Neural cell (in vitro differentiated cells): Measurements from ENCODE around the gene IER5L. TPM values are rescaled to one million over a fixed set of nuclear protein-coding genes. Genes with fewer than 3 reads are reported as not detected.

Source experiments
- H2AFZ ChIP-seq: fragments of 200-600, 300-800 bp; sonication (generic), shearing (Covaris generic); 2 replicates; pipeline ENCODE4 v1.6.0; 2014; ENCODE audit warnings: low read depth, mild to moderate bottlenecking, antibody characterized with exemption, low read length, moderate library complexity
- H3F3A ChIP-seq: fragments of 200-600 bp; shearing (Covaris generic); 2 replicates; pipeline ENCODE4 v1.6.1; 2016; ENCODE audit warnings: mild to moderate bottlenecking, moderate library complexity, mixed read lengths, antibody characterized with exemption, low read length; ENCODE audit not compliant: insufficient read depth, poor library complexity, severe bottlenecking
- H3K27ac ChIP-seq: fragments of 200-600, 300-800 bp; sonication (generic), shearing (Covaris generic); 2 replicates; pipeline ENCODE4 v1.5.1; 2014; ENCODE audit warnings: mild to moderate bottlenecking, low read length, moderate library complexity
- H3K27me3 ChIP-seq: fragments of 300-800, 200-600 bp; sonication (generic), shearing (Covaris generic); 2 replicates; pipeline ENCODE4 v1.6.0; 2014; ENCODE audit warnings: mild to moderate bottlenecking, low read depth, low read length, moderate library complexity; ENCODE audit not compliant: insufficient read depth
- H3K36me3 ChIP-seq: fragments of 300-800, 200-600 bp; sonication (generic), shearing (Covaris generic); 2 replicates; pipeline ENCODE4 v1.5.1; 2014; ENCODE audit warnings: mild to moderate bottlenecking, antibody characterized with exemption, low read length, moderate library complexity; ENCODE audit not compliant: insufficient read depth
- H3K4me2 ChIP-seq: fragments of 300-800, 200-600 bp; sonication (generic), shearing (Covaris generic); 2 replicates; pipeline ENCODE4 v1.6.0; 2014; ENCODE audit warnings: mild to moderate bottlenecking, low read length
- H3K4me3 ChIP-seq: fragments of 300-800, 200-600 bp; sonication (generic), shearing (Covaris generic); 2 replicates; pipeline ENCODE4 v1.5.1; 2014; ENCODE audit warnings: mild to moderate bottlenecking, low read length, moderate library complexity
- H3K79me2 ChIP-seq: fragments of 200-600 bp; shearing (Covaris generic); replicated peaks from 2 replicates; pipeline ENCODE4 v1.6.0; 2014; ENCODE audit warnings: mild to moderate bottlenecking, low read length, moderate library complexity; ENCODE audit not compliant: insufficient read depth
- H3K9ac ChIP-seq: fragments of 300-800, 200-600 bp; sonication (generic), shearing (Covaris generic); 2 replicates; pipeline ENCODE4 v1.6.1; 2016; ENCODE audit warnings: mild to moderate bottlenecking, low read length, mixed read lengths
- H3K9me2 ChIP-seq: fragments of 200-600 bp; shearing (Covaris generic); 2 replicates; pipeline ENCODE4 v1.6.1; 2016; ENCODE audit warnings: mild to moderate bottlenecking, low read length, mixed read lengths; ENCODE audit not compliant: insufficient read depth
- H3K9me3 ChIP-seq: fragments of 200-600, 300-800 bp; sonication (generic), shearing (Covaris generic); 2 replicates; pipeline ENCODE4 v1.6.1; 2016; ENCODE audit warnings: mild to moderate bottlenecking, mixed run types, low read length, moderate library complexity, mixed read lengths
- H4K20me1 ChIP-seq: fragments of 200-600 bp; shearing (Covaris generic); 2 replicates; pipeline ENCODE4 v1.6.1; 2016; ENCODE audit warnings: mild to moderate bottlenecking, mixed run types; ENCODE audit not compliant: insufficient read depth
- EP300 ChIP-seq: fragments of 450-650 bp; conservative IDR thresholded peaks from 2 replicates; pipeline ENCODE4 v1.6.1; 2014; ENCODE audit warnings: antibody characterized with exemption, mild to moderate bottlenecking, moderate library complexity; ENCODE audit not compliant: poor library complexity, severe bottlenecking
- EZH2 ChIP-seq: fragments of 200-600, 300-800 bp; shearing (Covaris generic), sonication (generic); IDR thresholded peaks from 2 replicates; pipeline ENCODE4 v1.6.1; 2014; ENCODE audit warnings: antibody characterized with exemption, low read length, borderline replicate concordance, mild to moderate bottlenecking; ENCODE audit not compliant: insufficient read depth, poor library complexity, severe bottlenecking
- MXI1 ChIP-seq: fragments of 450-650 bp; conservative IDR thresholded peaks from 2 replicates; pipeline ENCODE4 v1.6.1; 2014; ENCODE audit warnings: antibody characterized with exemption, mild to moderate bottlenecking; ENCODE audit not compliant: poor library complexity, severe bottlenecking
- POLR2AphosphoS5 ChIP-seq: IDR thresholded peaks from 2 replicates; pipeline ENCODE4 v1.6.1; 2012
- RAD21 ChIP-seq: fragments of 450-650 bp; conservative IDR thresholded peaks from 2 replicates; pipeline ENCODE4 v1.6.1; 2014; ENCODE audit warnings: antibody characterized with exemption, mild to moderate bottlenecking, moderate library complexity
- REST ChIP-seq: IDR thresholded peaks from 2 replicates; pipeline ENCODE4 v1.6.1; 2012; ENCODE audit warnings: borderline replicate concordance
- SMC3 ChIP-seq: fragments of 450-650 bp; conservative IDR thresholded peaks from 2 replicates; pipeline ENCODE4 v1.6.1; 2014; ENCODE audit warnings: antibody characterized with exemption, mild to moderate bottlenecking, moderate library complexity; ENCODE audit not compliant: poor library complexity
- TAF1 ChIP-seq: IDR thresholded peaks from 2 replicates; pipeline ENCODE4 v1.6.1; 2012; ENCODE audit warnings: low read depth
- polyA plus RNA-seq: library from polyadenylated mRNA; depleted of rRNA; stranded (reverse); fragments of >200 nt; gene quantifications from 2 replicates; pipeline ENCODE4 v1.2.3, GENCODE V29; 2014
- TF ChIP-seq, protein P1 (sequence below): fragments of 450-650 bp; IDR thresholded peaks from 2 replicates; pipeline ENCODE4 v1.5.1; 2014; ENCODE audit warnings: antibody characterized with exemption, mild to moderate bottlenecking, moderate library complexity; ENCODE audit not compliant: poor library complexity, severe bottlenecking

Gene IER5L
- polyA plus RNA-seq, 1 donor from 2014 or later: 20.8 TPM

DNA sequence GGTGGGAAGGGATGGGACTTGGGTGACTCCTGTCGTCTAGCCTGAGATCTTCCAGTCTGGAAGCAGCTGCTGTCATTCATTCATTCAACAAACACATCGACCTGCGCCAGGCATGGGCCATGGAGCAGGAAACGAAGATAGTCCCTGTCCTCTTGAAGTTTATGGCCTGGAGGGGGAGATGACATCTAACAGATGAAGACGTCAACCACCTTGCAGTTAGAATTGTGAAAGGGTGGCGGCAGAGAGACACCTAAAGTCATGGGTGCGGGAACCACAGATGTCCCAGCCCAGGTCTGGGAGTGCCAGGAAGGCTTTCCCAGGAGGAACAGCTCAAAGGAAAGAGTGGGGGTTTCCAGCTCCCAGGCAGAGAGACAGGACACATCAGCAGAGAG lies 21.0 kb upstream of the IER5L start:
- Histone ChIP-seq H4K20me1 (no peaks in the 10 kb centered on the region), H3K27ac (no peak overlapping the region), H3K9me2 (no peaks in the 10 kb centered on the region), H3K4me2 (no peak overlapping the region), H3F3A (no peaks in the 10 kb centered on the region), H3K36me3 (no peaks in the 10 kb centered on the region), H2AFZ (no peak overlapping the region), H3K9ac (no peak overlapping the region), H3K4me3 (no peak overlapping the region), H3K79me2 (no peaks in the 10 kb centered on the region), H3K9me3 (no peaks in the 10 kb centered on the region), H3K27me3 (no peaks in the 10 kb centered on the region)
- TF ChIP-seq POLR2AphosphoS5 (no peak), SMC3 (no peak), RAD21 (no peak), EP300 (no peak), TAF1 (no peak), EZH2 (no peak), REST (no peak), MXI1 (no peak)
- TF ChIP-seq, protein P1, sequence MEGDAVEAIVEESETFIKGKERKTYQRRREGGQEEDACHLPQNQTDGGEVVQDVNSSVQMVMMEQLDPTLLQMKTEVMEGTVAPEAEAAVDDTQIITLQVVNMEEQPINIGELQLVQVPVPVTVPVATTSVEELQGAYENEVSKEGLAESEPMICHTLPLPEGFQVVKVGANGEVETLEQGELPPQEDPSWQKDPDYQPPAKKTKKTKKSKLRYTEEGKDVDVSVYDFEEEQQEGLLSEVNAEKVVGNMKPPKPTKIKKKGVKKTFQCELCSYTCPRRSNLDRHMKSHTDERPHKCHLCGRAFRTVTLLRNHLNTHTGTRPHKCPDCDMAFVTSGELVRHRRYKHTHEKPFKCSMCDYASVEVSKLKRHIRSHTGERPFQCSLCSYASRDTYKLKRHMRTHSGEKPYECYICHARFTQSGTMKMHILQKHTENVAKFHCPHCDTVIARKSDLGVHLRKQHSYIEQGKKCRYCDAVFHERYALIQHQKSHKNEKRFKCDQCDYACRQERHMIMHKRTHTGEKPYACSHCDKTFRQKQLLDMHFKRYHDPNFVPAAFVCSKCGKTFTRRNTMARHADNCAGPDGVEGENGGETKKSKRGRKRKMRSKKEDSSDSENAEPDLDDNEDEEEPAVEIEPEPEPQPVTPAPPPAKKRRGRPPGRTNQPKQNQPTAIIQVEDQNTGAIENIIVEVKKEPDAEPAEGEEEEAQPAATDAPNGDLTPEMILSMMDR: no peak

DNA sequence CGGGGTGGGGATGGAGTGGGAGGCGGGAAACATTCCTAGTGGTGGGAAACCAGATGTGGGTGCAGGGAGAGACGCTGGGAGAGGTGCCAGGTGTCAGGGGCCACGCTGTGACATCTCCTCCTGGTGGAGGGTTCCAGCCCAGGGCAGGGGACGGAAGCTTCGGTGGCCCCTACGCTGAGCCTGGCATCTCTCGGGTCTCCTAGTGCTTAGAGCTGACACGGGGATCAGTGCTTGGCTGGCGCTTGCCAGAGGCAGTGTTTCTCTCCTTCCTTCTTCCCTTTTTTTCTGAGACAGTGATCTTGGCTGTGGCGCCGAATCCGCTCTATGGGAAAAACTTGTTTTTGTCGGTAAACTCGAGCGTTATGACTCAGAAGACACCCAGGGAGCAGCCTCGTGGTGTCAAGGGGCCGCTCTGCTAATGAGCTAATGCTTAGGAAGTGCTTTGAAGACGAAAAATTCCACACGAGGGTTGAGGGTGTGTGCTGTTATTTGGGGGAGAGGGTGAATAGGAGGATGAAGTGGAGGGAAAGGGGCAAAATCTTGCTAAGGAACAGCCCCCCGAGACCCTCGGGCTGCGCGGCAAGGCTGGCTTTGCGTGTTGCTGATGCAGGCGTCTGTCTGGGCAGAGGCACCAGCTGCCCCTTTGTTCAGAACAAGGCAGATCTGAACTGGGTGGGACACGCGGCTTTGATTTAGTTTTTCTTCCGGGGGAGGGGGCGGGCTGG lies 20.4 kb upstream of the IER5L start:
- H3K9ac ChIP-seq: no peak overlapping the region
- H3K4me3 ChIP-seq: no peak overlapping the region
- no peak overlapping the region for H3K27ac ChIP-seq

More for the DNA sequence above, 20.4 kb upstream of the IER5L start:
- Histone ChIP-seq H3K27me3 (no peaks in the 10 kb centered on the region), H3K79me2 (no peaks in the 10 kb centered on the region), H2AFZ (no peak overlapping the region), H3K9me3 (no peaks in the 10 kb centered on the region), H4K20me1 (no peaks in the 10 kb centered on the region), H3K36me3 (no peaks in the 10 kb centered on the region), H3K9me2 (no peaks in the 10 kb centered on the region), H3F3A (no peaks in the 10 kb centered on the region), H3K4me2 (no peak overlapping the region)
- TF ChIP-seq TAF1 (no peak), SMC3 (no peak), EP300 (no peak), EZH2 (no peak), REST (no peak), RAD21 (no peak), POLR2AphosphoS5 (no peak), MXI1 (no peak)
- TF ChIP-seq, protein P1: no peak
